ENCODE data around the gene DERA.

Gene DERA

GRCh38 chr12:16086462-16086861 lies 175.3 kb downstream of the DERA start:
- H3K4me1 Mint-ChIP-seq (ENCODE audit: low read depth) = no peaks in the 10 kb centered on the region
- no peak overlapping the region for H3K4me3 Mint-ChIP-seq
- no peaks in the 10 kb centered on the region for H3K36me3 Mint-ChIP-seq (ENCODE audit: low read depth)
- no peaks in the 10 kb centered on the region for H3K27me3 Mint-ChIP-seq
- peaks cover 9% of the 10 kb centered on the region for H3K9me3 Mint-ChIP-seq
- no peak overlapping the region for H3K27ac Mint-ChIP-seq

GRCh38 chr12:16086942-16087341 lies 175.8 kb downstream of the DERA start:
- Mint-ChIP-seq H3K4me1 (ENCODE audit: low read depth) (no peaks in the 10 kb centered on the region), H3K27me3 (no peaks in the 10 kb centered on the region), H3K36me3 (ENCODE audit: low read depth) (no peaks in the 10 kb centered on the region), H3K27ac (no peak overlapping the region), H3K4me3 (no peak overlapping the region), H3K9me3 (peaks cover 12% of the 10 kb centered on the region)

Measured in stimulated activated naive CD8-positive, alpha-beta T cell treated with anti-CD3 and anti-CD28 coated beads, Interleukin-15, Interleukin-2, amounts not matched to agents 100 ng/mL and 50 ng/mL, for 24 hours (primary cell).